Nucleus accumbens (tissue), 56 donors: ENCODE data around the gene MYO18B.

Experiments
- DNase-seq, 56 donors: peaks; one replicate each; lab custom pipeline; 2025; lab: John Stamatoyannopoulos, UW

Gene MYO18B

DNA sequence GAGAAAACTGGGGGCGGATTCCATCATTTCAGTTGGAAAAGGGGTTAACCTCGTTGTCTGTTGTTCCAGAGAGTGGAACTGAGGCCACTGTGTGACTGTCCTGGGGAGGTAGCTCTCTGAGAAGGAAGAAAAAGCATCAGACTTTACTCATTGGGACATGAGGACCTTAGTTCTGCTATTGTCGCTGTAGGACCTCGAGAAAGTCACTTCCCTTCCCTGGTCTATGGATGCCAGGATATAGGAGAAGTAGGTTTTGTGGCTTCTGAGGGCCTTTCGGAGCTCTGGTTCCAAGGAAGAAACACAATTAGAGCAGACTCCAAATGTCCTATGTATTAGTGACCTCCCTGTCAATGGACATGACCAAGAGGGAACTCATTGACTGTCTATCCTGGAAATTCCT lies 6.2 kb downstream of the MYO18B start:
- no peak for DNase-seq

- no peak for DNase-seq
Observed at GRCh38 chr22:25748704-25749103, 6.7 kb downstream of the MYO18B start.

DNA sequence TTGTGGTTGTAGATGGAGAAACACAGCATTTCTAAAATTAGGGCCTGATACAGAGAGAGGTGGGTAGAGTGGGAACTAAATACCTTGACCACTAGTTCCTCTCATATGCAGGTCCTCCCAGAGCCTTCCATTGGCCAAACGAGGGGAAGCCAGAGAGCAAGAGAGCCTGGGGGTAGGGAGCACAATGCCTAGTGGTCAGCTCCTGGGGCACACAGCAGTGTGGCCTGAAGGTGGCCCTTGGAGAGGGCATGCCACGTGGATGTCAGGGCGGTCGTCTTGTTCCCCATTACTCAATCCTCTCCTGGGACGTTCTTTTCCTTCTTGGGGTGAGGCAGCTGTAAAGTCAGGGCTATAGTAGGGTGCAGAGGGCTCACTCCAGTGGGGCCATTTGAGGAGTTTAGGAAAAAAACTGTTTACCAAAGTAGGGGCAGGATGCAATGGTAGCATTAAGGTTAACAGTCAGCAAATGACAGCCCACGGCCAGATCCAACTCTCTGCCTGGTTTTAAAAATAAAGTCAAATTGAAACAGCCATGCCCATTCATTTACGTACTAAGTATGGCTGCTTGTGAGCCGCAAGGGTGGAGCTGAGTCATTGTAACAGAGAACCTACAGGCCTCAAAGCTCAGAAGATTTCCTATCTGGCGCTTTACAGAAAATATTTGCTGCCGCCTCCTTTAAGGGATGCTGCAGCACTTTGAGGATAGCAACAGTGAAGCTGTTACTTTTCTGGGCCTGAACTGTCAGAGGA lies 7.6 kb downstream of the MYO18B start:
- no peak for DNase-seq

DNA sequence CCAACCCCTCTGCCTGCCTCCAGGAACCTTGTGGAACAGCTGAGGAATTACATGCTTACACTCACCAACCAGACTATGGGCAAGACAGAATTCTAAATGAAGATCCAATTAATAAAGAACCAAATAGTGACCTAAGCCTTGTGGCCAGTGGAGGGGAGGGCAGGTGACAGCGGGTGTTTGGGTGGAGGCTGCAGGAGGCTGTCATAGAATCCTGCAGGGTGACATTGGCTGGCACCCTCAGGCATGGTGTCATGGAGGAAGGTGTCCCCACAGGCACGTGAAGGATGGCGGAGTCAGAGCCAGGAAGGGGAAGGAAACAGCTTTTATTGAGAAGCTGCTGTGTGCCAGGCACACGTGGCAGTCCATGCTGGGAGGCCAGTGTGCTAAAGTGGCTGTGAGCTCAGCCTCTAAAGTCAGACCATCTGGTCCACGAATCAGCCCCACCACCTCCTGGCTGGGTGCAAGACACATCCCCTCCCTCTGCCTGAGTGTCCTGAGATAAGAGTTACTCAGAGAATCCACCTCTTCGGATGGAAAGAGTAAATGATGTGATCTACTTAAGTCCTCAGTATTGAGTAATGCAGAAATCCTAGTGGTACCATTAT lies 8.7 kb downstream of the MYO18B start:
- DNase-seq, result no peak

GRCh38 chr22:25751174-25751581 lies 9.2 kb downstream of the MYO18B start:
- DNase-seq, result no peak

DNA sequence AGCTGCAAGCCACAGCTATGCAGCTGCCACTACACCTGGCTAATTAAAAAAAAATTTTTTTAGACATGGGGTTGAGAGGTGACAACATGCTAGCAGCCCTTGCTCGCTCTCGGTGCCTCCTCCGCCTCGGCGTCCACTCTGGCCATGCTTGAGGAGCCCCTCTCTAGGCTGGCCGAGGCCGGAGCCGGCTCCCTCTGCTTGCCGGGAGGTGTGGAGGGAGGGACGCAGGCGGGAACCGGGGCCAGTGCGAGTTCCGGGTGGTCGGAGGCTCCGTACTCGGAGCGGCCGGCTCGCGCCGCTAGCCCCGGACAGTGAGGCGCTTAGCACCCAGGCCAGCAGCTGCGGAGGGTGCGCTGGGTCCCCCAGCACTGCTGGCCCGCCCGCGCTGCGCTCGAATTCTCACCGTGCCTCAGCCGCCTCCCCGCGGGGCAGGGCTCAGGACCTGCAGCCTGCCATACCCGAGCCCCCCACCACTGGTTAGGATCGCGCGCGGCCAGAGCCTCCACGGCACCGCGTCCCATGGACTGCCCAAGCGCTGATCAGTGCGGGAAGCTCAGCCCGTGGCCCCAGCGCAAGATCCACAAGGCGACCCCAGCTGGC lies 10.7 kb downstream of the MYO18B start:
- no peak for DNase-seq

- no peak for DNase-seq
Observed at GRCh38 chr22:25753252-25753651, 11.3 kb downstream of the MYO18B start.

- DNase-seq, result no peak
Observed at GRCh38 chr22:25754527-25755202, 12.7 kb downstream of the MYO18B start.

GRCh38 chr22:25757686-25758085 lies 15.7 kb downstream of the MYO18B start:
- DNase-seq, result no peak

- no peak for DNase-seq
Observed at GRCh38 chr22:25758316-25758715, 16.3 kb downstream of the MYO18B start.

DNA sequence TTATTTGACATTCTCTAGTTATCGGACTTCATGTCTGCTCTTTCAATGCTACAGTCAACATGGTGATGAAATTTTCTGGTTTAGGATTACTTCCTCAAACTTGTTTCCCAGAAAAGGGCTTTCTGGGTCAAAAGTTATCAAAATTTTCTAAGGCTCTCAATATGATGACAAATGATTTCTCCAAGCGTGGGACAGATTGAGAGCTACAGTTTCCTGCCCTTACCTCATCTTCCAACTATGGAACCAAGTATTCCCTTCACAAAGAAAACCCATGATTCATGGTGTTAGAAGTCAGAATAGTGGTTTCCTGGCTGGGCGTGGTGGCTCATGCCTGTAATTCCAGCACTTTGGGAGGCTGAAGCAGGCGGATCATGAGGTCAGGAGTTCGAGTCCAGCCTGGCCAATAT lies 17.8 kb downstream of the MYO18B start:
- no peak for DNase-seq

GRCh38 chr22:25760294-25760693 lies 18.3 kb downstream of the MYO18B start:
- no peak for DNase-seq

DNA sequence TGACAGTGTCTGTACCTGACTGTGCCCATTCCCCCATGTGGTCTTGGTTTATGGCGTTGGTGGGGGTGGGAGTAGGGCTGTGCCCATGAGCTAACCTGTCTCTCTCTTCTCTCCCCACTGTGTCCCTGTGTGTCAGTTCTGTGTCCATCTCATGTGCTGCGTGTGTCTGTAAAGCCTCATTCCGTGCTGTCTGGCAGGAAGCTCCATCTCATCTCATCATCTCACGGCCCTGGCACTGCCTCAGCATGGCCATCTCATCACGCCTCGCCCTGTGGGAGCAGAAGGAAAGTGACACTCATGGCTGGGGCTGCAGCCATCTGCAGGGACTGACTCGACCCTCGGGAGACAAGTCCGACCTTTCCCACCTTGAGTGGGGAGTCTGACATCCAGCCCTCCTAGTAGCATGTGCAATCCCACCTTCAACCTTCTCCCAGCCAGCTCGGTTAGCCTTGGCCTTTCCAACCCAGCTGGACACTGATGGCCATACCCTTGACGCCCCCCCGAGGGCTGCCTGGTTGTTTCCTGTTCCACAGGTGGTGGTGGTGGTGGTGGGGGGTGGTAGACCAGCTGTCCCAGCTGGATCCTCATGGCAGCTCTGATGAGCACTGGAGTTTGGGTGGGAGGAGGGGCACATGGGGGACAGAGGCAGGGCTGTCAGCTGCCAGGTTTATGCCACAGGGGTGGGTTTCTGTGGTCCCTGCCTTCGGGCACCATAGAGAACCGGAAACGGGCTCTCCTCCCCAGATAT lies 19.0 kb downstream of the MYO18B start:
- no peak for DNase-seq

GRCh38 chr22:25762147-25762546 lies 20.2 kb downstream of the MYO18B start:
- no peak for DNase-seq

DNA sequence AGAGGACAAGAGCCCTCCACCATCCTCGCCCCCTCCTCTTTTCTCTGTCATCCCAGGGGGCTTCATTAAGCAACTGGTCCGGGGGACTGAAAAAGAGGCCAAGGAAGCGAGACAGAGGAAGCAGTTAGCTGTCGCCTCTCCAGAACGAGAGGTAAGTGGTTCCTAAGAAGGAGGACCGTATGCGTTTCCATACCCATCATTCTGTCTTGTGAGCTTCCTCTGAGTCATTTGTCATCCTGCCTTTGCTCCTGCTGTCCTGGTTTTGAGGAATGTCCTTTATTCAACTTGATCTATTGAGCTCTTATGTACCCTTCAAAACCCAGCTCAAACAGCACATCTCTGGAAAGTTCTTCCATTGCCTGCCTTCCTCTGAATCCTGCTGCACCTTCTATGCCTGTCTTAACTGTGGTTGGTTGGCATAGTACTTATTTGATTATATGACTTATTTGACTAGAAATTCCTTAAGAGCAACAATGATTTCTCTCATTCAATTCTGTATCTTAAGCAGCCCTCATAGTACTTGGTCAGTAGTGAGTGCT lies 21.3 kb downstream of the MYO18B start:
- no peak for DNase-seq

DNA sequence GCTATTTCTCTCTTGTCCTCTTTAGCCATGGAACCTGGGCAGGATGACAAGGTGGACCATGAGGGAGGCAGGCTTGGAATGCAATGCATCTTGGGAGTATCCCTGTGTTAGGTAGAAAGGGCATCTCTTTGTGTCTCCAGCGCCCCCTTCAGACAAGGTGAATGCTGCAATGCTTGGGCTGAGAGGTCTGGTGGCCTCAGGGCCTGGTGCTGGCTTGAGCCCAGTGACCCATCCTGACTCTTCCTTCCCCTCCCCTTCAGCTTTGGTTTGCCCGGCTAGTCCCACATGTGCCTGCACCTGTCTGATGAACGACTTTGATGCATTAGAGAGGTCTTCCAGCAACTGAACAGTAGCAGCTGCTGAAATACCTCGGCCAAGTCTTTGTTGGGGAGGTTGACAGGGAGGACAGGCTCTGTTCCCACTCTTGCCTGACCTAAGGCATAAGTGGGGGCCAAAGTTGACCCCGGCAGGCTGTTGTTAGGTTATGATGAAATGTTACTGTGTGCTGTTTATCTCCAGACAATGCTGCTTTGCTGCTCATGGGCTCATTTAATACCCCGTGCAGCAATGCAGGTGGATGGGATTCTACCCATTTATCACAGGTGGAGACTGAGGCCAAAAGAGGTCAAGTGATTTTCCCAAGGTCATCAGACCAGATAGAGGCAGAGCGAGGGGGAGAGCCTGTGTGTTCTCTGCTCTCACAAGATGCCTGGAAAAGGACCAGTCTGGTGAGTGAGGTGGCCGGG lies 22.5 kb downstream of the MYO18B start:
- no peak for DNase-seq

- DNase-seq, result no peak
Observed at GRCh38 chr22:25765016-25765367, 23.0 kb downstream of the MYO18B start.

- no peak for DNase-seq
Observed at GRCh38 chr22:25765801-25766200, 23.8 kb downstream of the MYO18B start.

- no peak for DNase-seq
Observed at GRCh38 chr22:25766418-25766817, 24.4 kb downstream of the MYO18B start.

GRCh38 chr22:25770333-25770732 lies 28.3 kb downstream of the MYO18B start:
- no peak for DNase-seq
